OCI-LY3 (cell line): ENCODE results near the gene CADPS2.

Experiments used
- CTCF ChIP-seq: fragments of 200-600, 300-600 bp; sonication (generic); IDR thresholded peaks from 2 replicates; pipeline ENCODE4 v1.5.1; 2014; ENCODE audit warnings: antibody characterized with exemption, low read length, low read depth
- EZH2phosphoT487 ChIP-seq: fragments of 200-600 bp; shearing (Covaris generic); IDR thresholded peaks from 2 replicates; pipeline ENCODE4 v1.6.1; 2018; ENCODE audit warnings: antibody characterized with exemption, mixed run types, low read depth

- TF ChIP-seq CTCF (no peak), EZH2phosphoT487 (no peak)
These were observed 336.7 kb downstream of the CADPS2 start for GRCh38 chr7:122549578-122549977.
